ENCODE results near the gene TARDBP.
"Not testable (repeated sequence)": the region's sequence is repeated elsewhere in the genome, so short reads cannot be mapped to it uniquely, and the experiment has no call there.

The TARDBP gene

DNA sequence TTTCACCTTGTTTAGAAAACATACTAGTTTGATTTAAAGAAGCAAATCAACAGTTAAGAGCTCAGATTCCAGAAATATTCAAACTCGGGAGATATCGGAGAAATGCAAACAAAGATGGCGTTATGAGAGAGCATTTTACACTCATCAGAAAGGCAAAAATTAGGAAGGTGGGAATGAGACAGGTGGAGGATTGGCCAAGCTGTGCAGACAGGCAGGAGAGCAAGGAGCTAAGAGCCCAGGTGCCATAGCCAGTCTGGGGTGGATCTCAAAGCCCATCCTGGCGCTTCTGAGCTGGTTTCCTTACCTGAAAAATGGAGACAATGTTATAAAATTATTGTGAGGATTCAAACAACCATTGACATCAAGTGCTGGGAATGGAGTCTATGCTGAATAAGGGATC is 19.6 kb upstream of the TARDBP start:
- no peak for DNase-seq (ENCODE audit: low spot score)

DNA sequence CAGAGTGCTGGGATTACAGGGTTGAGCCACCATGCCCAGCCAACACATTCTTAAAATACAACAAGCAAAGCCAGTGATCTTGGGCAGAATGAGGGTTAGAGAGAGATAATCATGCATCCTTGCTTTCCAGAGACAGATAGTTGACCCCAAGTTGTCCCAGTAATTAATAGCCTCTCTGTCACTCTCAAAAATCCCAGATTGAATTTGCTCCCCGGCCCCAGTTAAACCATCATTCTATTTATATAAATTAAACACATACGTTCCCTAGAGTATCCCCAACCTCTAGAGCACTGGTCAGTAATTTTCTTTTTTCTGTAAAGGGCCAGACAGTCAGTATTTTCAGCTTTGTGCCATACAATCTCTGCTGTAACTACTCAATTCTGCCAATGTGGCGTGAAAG is 16.4 kb upstream of the TARDBP start:
- no peak for DNase-seq (ENCODE audit: low spot score)

DNA sequence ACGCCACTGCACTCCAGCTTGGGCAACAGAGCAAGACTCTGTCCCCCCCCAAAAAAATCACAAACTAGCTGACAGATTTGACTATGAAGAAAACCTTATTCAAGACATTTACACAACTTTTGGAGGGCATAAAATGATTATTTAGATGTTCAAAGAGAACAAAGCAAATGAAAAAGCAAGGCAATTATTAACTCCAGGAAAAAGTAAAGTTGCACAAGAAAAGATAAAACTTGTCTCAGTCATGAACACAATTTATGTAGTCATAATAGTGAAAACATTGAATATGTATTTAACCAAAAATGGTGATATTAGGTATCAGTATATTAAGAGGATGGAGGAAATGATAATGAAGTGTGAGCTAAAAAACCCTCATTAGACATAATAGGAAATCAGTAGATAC is 11.9 kb upstream of the TARDBP start:
- no peak for DNase-seq (ENCODE audit: low spot score)

GRCh38 chr1:11013160-11013531 is 692 bp downstream of the TARDBP start:
- no peak for DNase-seq (ENCODE audit: low spot score)

DNA sequence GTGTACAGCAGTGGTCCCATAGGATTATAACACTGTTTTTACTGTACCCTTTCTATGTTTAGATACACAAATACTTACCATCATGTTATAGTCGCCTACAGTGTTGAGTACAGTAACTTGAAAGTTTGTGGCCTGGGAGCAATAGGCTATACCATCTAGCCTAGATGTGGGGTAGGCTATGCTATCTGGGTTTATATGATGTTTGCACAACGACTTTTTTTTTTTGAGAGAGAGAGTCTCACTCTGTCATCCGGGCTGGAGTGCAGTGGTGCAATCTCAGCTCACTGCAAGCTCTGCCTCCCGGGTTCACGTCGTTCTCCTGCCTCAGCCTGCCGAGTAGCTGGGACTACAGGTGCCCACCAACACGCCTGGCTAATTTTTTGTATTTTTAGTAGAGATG is 6.9 kb downstream of the TARDBP start:
- not testable (repeated sequence) for DNase-seq (ENCODE audit: low spot score)

DNA sequence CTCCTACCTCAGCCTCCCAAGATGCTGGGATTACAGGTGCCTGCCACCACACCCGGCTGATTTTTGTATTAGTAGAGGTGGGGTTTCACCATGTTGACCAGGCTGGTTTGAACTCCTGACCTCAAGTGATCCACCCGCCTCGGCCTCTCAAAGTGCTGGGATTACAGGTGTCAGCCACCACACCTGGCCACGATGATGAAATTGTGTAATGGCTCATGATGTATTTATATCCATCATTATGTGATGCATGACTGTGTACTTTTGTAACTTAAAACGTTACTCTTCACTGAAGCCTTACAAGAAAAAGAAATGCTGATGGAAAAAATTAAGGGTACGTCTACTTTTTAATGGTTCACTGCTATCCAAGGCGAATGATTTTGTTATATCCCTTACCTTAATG is 7.5 kb downstream of the TARDBP start:
- no peak for DNase-seq (ENCODE audit: low spot score)

DNA sequence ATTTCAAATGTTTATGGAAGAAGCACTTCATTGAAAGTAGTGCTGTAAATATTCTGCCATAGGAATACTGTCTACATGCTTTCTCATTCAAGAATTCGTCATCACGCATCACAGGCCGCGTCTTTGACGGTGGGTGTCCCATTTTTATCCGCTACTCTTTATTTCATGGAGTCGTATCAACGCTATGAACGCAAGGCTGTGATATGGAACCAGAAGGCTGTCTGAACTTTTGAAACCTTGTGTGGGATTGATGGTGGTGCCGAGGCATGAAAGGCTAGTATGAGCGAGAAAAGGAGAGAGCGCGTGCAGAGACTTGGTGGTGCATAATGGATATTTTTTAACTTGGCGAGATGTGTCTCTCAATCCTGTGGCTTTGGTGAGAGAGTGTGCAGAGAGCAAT is 10.7 kb downstream of the TARDBP start:
- DNase-seq (ENCODE audit: low spot score), result no peak

GRCh38 chr1:11024154-11024873 is 11.9 kb downstream of the TARDBP start:
- no peak for DNase-seq (ENCODE audit: low spot score)

DNA sequence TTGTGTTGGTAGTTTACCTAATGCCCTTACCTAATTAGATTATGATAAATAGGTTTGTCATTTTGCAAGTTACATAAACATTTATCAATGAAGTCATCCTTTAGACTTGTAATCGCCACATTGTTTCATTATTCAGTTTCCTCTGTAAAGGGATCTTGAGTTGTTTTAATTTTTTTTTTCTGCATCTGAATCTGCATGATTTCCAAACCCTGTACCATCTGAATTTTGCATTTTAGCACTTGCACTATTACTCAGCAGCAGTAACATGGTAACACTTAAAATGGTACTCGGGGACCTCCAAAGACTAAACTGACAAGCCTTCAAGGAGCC is 12.4 kb downstream of the TARDBP start:
- no peak for DNase-seq (ENCODE audit: low spot score)

GRCh38 chr1:11025618-11026017 is 13.2 kb downstream of the TARDBP start:
- no peak for DNase-seq (ENCODE audit: low spot score)

- no peak for DNase-seq (ENCODE audit: low spot score)
These were observed 13.6 kb downstream of the TARDBP start for GRCh38 chr1:11026052-11026451.

- no peak for DNase-seq (ENCODE audit: low spot score)
These were observed 14.4 kb downstream of the TARDBP start for GRCh38 chr1:11026903-11027302.

DNA sequence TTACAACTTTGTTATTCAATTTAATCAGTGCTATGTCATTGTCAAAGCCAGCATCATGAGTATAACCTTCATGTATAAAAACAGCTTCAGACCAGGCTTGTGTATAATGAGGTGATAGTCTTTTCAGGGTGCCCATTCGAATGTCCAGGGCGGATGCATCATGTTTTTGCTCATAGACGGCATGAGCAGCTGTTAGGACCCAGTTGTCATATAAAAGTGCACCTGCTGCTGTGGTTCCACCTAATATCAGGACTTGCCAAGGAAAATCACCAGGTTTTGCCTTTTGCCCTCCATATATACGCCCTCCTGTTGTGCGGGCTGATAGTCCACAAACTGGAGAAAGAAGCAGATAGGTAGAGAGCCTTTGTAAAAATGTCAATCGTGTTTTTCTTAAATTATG is 14.9 kb downstream of the TARDBP start:
- DNase-seq (ENCODE audit: low spot score), result no peak

GRCh38 chr1:11028018-11028417 is 15.6 kb downstream of the TARDBP start:
- no peak for DNase-seq (ENCODE audit: low spot score)

DNA sequence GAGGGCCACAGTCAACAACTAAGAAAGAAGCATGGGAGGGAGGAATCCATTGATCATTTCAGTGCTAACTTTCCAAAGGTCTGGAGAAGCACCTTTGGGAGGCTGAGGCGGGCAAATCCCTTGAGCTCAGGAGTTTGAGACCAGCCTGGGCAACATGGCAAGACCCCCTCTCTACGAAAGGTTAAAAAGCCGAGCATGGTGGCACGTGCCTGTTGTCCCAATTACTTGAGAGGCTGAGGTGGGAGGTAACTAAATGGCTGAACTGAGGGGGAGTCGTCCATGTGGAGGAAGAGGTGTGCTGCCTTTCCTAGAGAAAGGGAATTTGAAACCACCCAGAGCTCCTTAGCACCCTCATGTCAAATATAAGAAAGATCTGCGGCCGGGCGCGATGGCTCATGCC is 18.4 kb downstream of the TARDBP start:
- DNase-seq (ENCODE audit: low spot score), result no peak

GRCh38 chr1:11031624-11032262 is 19.3 kb downstream of the TARDBP start:
- DNase-seq (ENCODE audit: low spot score), result no peak

GRCh38 chr1:11037019-11037739 is 24.7 kb downstream of the TARDBP start:
- not testable (repeated sequence) for DNase-seq (ENCODE audit: low spot score)

GRCh38 chr1:11037740-11038182 is 25.3 kb downstream of the TARDBP start:
- DNase-seq (ENCODE audit: low spot score), result peak; percentile 87

DNA sequence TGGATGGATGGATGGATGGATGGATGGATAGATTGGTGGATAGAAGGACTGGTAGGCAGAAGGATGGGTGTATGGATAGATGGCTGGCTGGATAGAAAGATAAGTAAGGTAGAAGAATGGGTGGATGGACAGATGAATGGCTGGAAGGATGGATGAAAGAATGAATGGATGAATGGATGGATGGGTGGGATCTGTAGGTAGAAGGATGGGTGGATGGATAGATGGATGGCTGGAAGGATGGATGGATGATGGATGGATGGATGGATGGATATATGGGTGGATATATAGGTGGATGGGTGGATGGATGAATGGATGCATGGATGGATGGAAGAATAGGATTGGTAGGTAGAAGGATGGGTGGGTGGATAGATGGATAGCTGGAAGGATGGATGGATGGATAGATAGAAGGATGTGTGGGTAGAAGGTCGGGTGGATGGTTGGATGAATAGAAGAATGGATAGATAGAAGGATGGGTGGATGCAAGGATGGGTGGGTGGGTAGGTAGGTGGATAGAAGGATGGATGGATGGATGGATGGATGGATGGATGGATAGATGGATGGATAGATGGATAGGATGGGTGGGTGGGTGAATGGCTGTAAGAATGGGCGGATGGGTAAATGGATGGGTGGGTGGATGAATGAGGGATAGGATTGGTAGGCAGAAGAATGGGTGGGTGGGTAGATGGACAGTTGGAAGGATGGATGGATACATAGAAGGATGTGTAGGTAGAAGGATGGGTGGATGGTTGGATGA is 27.1 kb downstream of the TARDBP start:
- no peak for DNase-seq (ENCODE audit: low spot score)

- DNase-seq (ENCODE audit: low spot score), result not testable (repeated sequence)
These were observed 27.6 kb downstream of the TARDBP start for GRCh38 chr1:11040105-11040429.

DNA sequence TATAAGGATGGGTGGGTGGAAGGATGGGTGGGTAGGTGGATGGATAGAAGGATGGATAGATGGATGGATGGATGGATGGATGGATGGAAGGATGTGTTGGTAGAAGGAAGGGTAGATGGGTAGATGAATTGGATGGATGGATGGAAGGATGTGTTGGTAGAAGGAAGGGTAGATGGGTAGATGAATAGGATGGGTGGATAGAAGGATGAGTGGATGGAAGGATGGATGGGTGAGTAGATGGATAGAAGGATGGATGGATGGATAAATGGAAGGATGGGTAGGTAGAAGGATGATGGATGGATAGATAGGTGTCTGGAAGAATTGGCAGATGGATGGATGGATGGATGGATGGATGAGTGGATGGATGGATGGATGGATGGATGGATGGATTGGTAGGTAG is 28.6 kb downstream of the TARDBP start:
- DNase-seq (ENCODE audit: low spot score), result no peak

GRCh38 chr1:11042065-11042464 is 29.6 kb downstream of the TARDBP start:
- DNase-seq (ENCODE audit: low spot score), result no peak
